A673 (cell line): ENCODE measurements around the gene ESAM. TPM values are rescaled to one million over a fixed set of nuclear protein-coding genes. Genes with fewer than 3 reads are reported as not detected.

Experiments used
- BruUV-seq: library from RNA; stranded (reverse); fragments of 400-500 nt; replicated peaks from 2 replicates; lab custom pipeline; 2021; lab: Mats Ljungman, UMichigan
- CTCF ChIA-PET: fragments of 300-600 bp; sonication (Branson Sonifier 250); formaldehyde crosslinking; loops from one replicate; lab custom pipeline; 2022; ENCODE audit warnings: antibody characterized with exemption; lab: Charles Lee
- POLR2A ChIA-PET: fragments of 300-600 bp; sonication (Branson Sonifier 250); formaldehyde crosslinking; loops from one replicate; lab custom pipeline; 2022; ENCODE audit warnings: antibody characterized with exemption; ENCODE audit not compliant: low non-redundant PET; lab: Charles Lee
- DNase-seq: peaks from one replicate; pipeline ENCODE4 v3.0.0-alpha.2; 2015; ENCODE audit warnings: low spot score
- H3K27ac ChIP-seq: fragments of 200-600 bp; sonication (generic); 2 replicates; pipeline ENCODE4 v1.5.1; 2016; ENCODE audit warnings: mixed run types, low read depth, mild to moderate bottlenecking, mixed read lengths, antibody characterized with exemption, low read length; ENCODE audit not compliant: poor library complexity, severe bottlenecking
- H3K27me3 ChIP-seq: fragments of 200-600 bp; sonication (generic); replicated peaks from 2 replicates; pipeline ENCODE4 v1.6.1; 2017; ENCODE audit warnings: mixed run types, low read depth, mild to moderate bottlenecking, mixed read lengths, antibody characterized with exemption, low read length; ENCODE audit not compliant: insufficient read depth, poor library complexity
- H3K36me3 ChIP-seq: fragments of 200-600 bp; sonication (generic); 2 replicates; pipeline ENCODE4 v1.6.1; 2016; ENCODE audit warnings: mixed run types, mild to moderate bottlenecking, mixed read lengths, antibody characterized with exemption, low read length; ENCODE audit not compliant: insufficient read depth, poor library complexity, severe bottlenecking
- H3K4me1 ChIP-seq: fragments of 200-600 bp; sonication (generic); 2 replicates; pipeline ENCODE4 v1.6.1; 2017; ENCODE audit warnings: mixed run types, mild to moderate bottlenecking, mixed read lengths, antibody characterized with exemption, low read length; ENCODE audit not compliant: insufficient read depth, poor library complexity, severe bottlenecking
- H3K4me3 ChIP-seq: fragments of 200-600 bp; sonication (generic); 2 replicates; pipeline ENCODE4 v1.5.1; 2016; ENCODE audit warnings: low read depth, mixed run types, mild to moderate bottlenecking, mixed read lengths, low read length; ENCODE audit not compliant: poor library complexity, severe bottlenecking
- H3K9me3 ChIP-seq: fragments of 200-600 bp; sonication (generic); 2 replicates; pipeline ENCODE4 v1.6.1; 2016; ENCODE audit warnings: mixed run types, low read depth, mild to moderate bottlenecking, mixed read lengths, antibody characterized with exemption, low read length; ENCODE audit not compliant: poor library complexity, severe bottlenecking
- EZH2 ChIP-seq: fragments of 200-600 bp; sonication (generic); IDR thresholded peaks from 2 replicates; pipeline ENCODE4 v1.6.1; 2017; ENCODE audit warnings: borderline replicate concordance, low read depth, mild to moderate bottlenecking, mixed read lengths, antibody characterized with exemption, low read length; ENCODE audit not compliant: poor library complexity, severe bottlenecking
- intact Hi-C: fragments of 100-400 bp; cut with micrococcal nuclease; formaldehyde crosslinking; loops from one replicate; pipeline ENCODE4 v1.10.0; 2022; ENCODE audit not compliant: unreplicated experiment
- total RNA-seq: library from RNA; stranded (reverse); gene quantifications from 2 replicates; pipeline ENCODE4 v1.2.3, GENCODE V29; 2021
- TF ChIP-seq, protein P1 (sequence below): fragments of 300-800, 200-600 bp; sonication (generic); conservative IDR thresholded peaks from 2 replicates; pipeline ENCODE4 v1.5.1; 2017; ENCODE audit warnings: low read depth, mild to moderate bottlenecking, antibody characterized with exemption, low read length, moderate library complexity, mixed read lengths

ESAM gene
- total RNA-seq, 1 experiment from 2014 or later: 1.5 TPM

DNA sequence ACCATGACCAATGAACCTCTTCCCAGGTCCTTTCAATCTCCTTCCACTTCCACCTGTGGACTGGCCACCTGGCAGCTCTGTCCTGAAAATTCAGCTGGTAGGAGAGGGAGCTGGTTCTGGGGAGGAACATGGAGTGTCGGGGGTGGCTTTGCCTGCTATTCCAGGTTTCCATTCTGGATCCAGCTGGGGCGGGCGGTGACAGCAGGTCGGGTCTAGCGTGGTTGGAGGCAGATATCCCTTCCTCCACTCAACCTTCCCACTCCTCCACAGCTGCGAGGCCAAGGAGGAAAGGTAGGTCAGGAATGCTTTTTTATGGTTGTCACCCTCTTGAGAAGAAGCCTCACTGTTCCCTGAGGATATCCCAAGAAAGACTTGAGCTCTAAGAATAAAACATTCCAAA, 19.0 kb downstream of the ESAM start:
- TF ChIP-seq, protein P1, sequence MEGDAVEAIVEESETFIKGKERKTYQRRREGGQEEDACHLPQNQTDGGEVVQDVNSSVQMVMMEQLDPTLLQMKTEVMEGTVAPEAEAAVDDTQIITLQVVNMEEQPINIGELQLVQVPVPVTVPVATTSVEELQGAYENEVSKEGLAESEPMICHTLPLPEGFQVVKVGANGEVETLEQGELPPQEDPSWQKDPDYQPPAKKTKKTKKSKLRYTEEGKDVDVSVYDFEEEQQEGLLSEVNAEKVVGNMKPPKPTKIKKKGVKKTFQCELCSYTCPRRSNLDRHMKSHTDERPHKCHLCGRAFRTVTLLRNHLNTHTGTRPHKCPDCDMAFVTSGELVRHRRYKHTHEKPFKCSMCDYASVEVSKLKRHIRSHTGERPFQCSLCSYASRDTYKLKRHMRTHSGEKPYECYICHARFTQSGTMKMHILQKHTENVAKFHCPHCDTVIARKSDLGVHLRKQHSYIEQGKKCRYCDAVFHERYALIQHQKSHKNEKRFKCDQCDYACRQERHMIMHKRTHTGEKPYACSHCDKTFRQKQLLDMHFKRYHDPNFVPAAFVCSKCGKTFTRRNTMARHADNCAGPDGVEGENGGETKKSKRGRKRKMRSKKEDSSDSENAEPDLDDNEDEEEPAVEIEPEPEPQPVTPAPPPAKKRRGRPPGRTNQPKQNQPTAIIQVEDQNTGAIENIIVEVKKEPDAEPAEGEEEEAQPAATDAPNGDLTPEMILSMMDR: no peak
- no peak for TF ChIP-seq EZH2
- Histone ChIP-seq H3K27me3 (no peaks in the 10 kb centered on the region), H3K4me3 (no peak overlapping the region), H3K9me3 (no peaks in the 10 kb centered on the region), H3K4me1 (peaks cover 32% of the 10 kb centered on the region), H3K36me3 (no peaks in the 10 kb centered on the region), H3K27ac (no peak overlapping the region)
- CTCF ChIA-PET: no interaction called here
- BruUV-seq: no TSS peak
- POLR2A ChIA-PET: no interaction called here
- DNase-seq: no peak
- intact Hi-C loops: no loop called here

DNA sequence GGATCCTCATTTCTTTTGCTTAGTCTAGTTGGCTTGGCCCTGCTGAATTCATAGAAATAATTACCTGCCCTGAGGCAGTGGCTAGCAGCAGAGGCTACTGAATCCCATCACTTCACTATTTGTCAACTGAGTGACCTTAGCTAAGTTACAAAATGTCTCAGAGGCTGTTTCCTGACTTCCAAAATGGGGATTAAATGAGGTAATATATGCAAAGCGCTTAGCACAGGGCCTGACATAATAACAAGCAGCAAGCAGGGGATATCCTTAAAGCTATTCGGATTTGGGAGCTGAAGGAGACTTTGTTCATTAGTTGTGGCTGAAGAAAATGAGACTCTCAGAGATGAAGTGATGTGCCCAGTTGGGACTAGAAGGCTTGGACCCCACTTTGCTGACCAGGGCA, 19.5 kb downstream of the ESAM start:
- no peak overlapping the region for H3K27ac ChIP-seq
- no peaks in the 10 kb centered on the region for H3K36me3 ChIP-seq
- H3K4me1 ChIP-seq: peaks cover 32% of the 10 kb centered on the region
- no TSS peak for BruUV-seq
- no peaks in the 10 kb centered on the region for H3K9me3 ChIP-seq
- intact Hi-C loops: no loop called here
- H3K27me3 ChIP-seq: no peaks in the 10 kb centered on the region
- TF ChIP-seq EZH2: no peak
- TF ChIP-seq, protein P1: no peak
- no peak overlapping the region for H3K4me3 ChIP-seq
- DNase-seq: no peak
- POLR2A ChIA-PET: no interaction called here
- CTCF ChIA-PET: no interaction called here

DNA sequence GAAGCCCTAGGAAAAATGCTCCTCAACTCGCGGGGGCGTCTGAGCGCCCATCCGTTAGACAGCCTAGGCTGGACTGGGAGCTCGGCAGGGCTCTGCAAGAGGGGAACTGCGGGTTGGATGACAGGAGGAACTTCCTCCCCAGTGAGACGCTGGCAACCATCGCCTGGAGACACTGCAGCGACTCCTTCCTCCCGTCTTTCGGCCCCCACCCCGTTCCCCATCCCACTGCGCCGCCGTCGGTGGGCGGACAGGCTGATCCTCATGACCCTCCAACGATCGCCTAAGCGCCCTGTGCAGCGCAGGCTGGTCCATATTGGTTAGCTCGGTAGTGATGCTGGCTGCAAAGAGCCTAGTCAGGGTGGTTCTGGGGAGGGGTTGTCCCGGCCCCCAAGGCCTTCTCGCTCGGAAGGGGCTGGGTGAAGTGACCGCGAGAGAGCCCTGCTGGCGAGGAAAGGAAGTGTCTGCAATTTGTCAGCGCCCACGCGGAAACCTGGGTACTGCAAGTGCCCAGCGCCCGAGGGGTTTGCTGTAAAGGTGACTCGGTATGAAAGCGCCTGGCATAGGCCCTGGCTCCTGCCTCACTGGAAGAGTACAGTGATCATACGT, 21.7 kb downstream of the ESAM start:
- Histone ChIP-seq H3K4me1 (peaks cover 22% of the 10 kb centered on the region), H3K27me3 (no peaks in the 10 kb centered on the region), H3K27ac (peak overlapping the region; percentile 9), H3K9me3 (no peaks in the 10 kb centered on the region), H3K36me3 (no peaks in the 10 kb centered on the region), H3K4me3 (peak overlapping the region; percentile 81)
- ChIA-PET CTCF (no interaction called here), POLR2A (no interaction called here)
- DNase-seq: peak; percentile 70
- intact Hi-C loops: no loop called here
- BruUV-seq: no TSS peak
- no peak for TF ChIP-seq EZH2
- TF ChIP-seq, protein P1: peak; percentile 74
